Osteocyte (in vitro differentiated cells): Measurements from ENCODE around the gene PRR9. TPM values are rescaled to one million over a fixed set of nuclear protein-coding genes. Genes with fewer than 3 reads are reported as not detected.

Experiments used
- DNase-seq: peaks from one replicate; pipeline ENCODE4 v3.0.0; 2021; ENCODE audit warnings: mixed read lengths; ENCODE audit not compliant: unreplicated experiment; ENCODE audit errors: extremely low spot score
- H3K27ac Mint-ChIP-seq: one replicate; pipeline ENCODE4 v1.8.0; 2021; ENCODE audit warnings: mild to moderate bottlenecking, mixed read lengths; ENCODE audit not compliant: unreplicated experiment
- H3K27me3 Mint-ChIP-seq: one replicate; pipeline ENCODE4 v1.8.0; 2021; ENCODE audit warnings: mixed read lengths; ENCODE audit not compliant: unreplicated experiment
- H3K36me3 Mint-ChIP-seq: one replicate; pipeline ENCODE4 v1.8.0; 2021; ENCODE audit warnings: mixed read lengths; ENCODE audit not compliant: unreplicated experiment
- H3K4me1 Mint-ChIP-seq: one replicate; pipeline ENCODE4 v1.8.0; 2021; ENCODE audit warnings: mixed read lengths; ENCODE audit not compliant: unreplicated experiment
- H3K4me3 Mint-ChIP-seq: one replicate; pipeline ENCODE4 v1.8.0; 2021; ENCODE audit warnings: mild to moderate bottlenecking, moderate library complexity, mixed read lengths; ENCODE audit not compliant: unreplicated experiment
- H3K9me3 Mint-ChIP-seq: one replicate; pipeline ENCODE4 v1.8.0; 2021; ENCODE audit warnings: mixed read lengths; ENCODE audit not compliant: unreplicated experiment
- CTCF ChIP-seq: fragments of 200-600 bp; sonication (generic); IDR thresholded peaks from 2 replicates; pipeline ENCODE4 v1.5.0; 2021; ENCODE audit warnings: antibody characterized with exemption, mild to moderate bottlenecking, moderate library complexity
- total RNA-seq: library from RNA; stranded (reverse); gene quantifications from 2 replicates; pipeline ENCODE4 v1.2.1, GENCODE V29; 2021

Gene PRR9
- total RNA-seq, 1 donor from 2014 or later = not detected

GRCh38 chr1:153248176-153248879 lies 30.9 kb downstream of the PRR9 start:
- Mint-ChIP-seq H3K36me3 (no peaks in the 10 kb centered on the region), H3K4me3 (no peak overlapping the region), H3K4me1 (no peaks in the 10 kb centered on the region), H3K9me3 (peaks cover 7% of the 10 kb centered on the region), H3K27me3 (no peaks in the 10 kb centered on the region), H3K27ac (no peak overlapping the region)
- peak; percentile 73 for DNase-seq
- TF ChIP-seq CTCF = no peak

DNA sequence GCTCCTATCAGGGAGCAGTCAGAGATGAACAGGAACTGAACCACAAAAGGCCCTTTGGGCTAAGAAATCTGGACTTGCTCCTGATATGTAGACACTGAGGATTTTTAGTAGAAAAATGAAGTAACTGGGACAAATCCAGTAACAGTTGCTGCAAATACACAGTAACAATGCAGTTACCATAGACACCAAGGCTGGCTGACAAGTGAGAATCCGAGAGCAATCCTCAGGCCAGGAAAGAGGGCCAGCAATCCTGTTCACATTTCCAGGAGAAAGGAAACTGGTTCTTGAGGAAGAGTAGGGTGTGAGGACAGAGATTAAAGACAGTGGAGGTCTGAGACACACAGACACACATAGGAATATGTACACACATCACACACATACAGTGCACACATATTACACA lies 32.8 kb downstream of the PRR9 start:
- H3K27ac Mint-ChIP-seq = no peak overlapping the region
- no peak for DNase-seq
- peaks cover under 1% of the 10 kb centered on the region for H3K9me3 Mint-ChIP-seq
- H3K4me1 Mint-ChIP-seq = no peaks in the 10 kb centered on the region
- TF ChIP-seq CTCF = no peak
- no peak overlapping the region for H3K4me3 Mint-ChIP-seq
- H3K27me3 Mint-ChIP-seq = peaks cover 4% of the 10 kb centered on the region
- no peaks in the 10 kb centered on the region for H3K36me3 Mint-ChIP-seq

- Mint-ChIP-seq H3K4me3 (no peak overlapping the region), H3K36me3 (no peaks in the 10 kb centered on the region), H3K27me3 (peaks cover 4% of the 10 kb centered on the region), H3K27ac (no peak overlapping the region), H3K9me3 (no peaks in the 10 kb centered on the region), H3K4me1 (no peaks in the 10 kb centered on the region)
- DNase-seq = no peak
- no peak for TF ChIP-seq CTCF
These were observed 33.7 kb downstream of the PRR9 start for GRCh38 chr1:153251087-153251486.

DNA sequence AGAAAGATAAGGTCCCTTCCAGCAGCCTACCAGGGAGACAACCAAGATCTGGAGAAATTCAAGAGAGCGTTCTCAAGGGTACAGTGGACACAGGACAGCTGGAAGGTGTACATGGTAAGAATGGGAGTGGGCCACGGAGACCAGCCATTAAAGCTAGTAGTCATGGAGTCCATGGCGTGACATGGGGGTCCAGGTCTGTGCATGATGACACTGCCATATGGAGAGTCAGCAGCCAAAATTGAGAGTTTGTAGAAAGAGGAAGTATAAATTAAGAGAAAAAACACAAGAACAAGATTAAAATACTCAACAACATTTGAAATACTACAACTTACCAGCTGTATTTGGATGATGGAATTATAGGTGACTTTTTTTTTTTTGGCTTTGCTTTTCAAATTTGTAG lies 34.2 kb downstream of the PRR9 start:
- DNase-seq = no peak
- peaks cover 4% of the 10 kb centered on the region for H3K27me3 Mint-ChIP-seq
- no peaks in the 10 kb centered on the region for H3K36me3 Mint-ChIP-seq
- no peaks in the 10 kb centered on the region for H3K9me3 Mint-ChIP-seq
- H3K4me1 Mint-ChIP-seq = no peaks in the 10 kb centered on the region
- H3K4me3 Mint-ChIP-seq = no peak overlapping the region
- TF ChIP-seq CTCF = no peak
- no peak overlapping the region for H3K27ac Mint-ChIP-seq

- no peak overlapping the region for H3K4me3 Mint-ChIP-seq
- DNase-seq = no peak
- H3K4me1 Mint-ChIP-seq = no peaks in the 10 kb centered on the region
- H3K36me3 Mint-ChIP-seq = no peaks in the 10 kb centered on the region
- no peak for TF ChIP-seq CTCF
- no peak overlapping the region for H3K27ac Mint-ChIP-seq
- peaks cover 4% of the 10 kb centered on the region for H3K27me3 Mint-ChIP-seq
- no peaks in the 10 kb centered on the region for H3K9me3 Mint-ChIP-seq
These were observed 34.6 kb downstream of the PRR9 start for GRCh38 chr1:153251988-153252387.
